Measurements from ENCODE around the gene ANKLE1. TPM values are rescaled to one million over a fixed set of nuclear protein-coding genes. Genes with fewer than 3 reads are reported as not detected.

The ANKLE1 gene
- total RNA-seq, 1 experiment from 2014 or later = 16.5 TPM

- H4K8ac ChIP-seq (replicated peaks; ENCODE audit: insufficient read length, low read depth, low read length) = no peak within 1 kb of the TSS
- no peak within 1 kb of the TSS for H3K56ac ChIP-seq (ENCODE audit: insufficient read length, low read depth, low read length)
- no peak within 1 kb of the TSS for H2BK12ac ChIP-seq (ENCODE audit: insufficient read length, low read depth, low read length)
- peak; percentile 100 for DNase-seq
- Mint-ChIP-seq H3K27ac (peak within 1 kb of the TSS; percentile 89 to 96 (median 89)), H3K36me3 (ENCODE audit: insufficient read depth in 1 of 3, low read depth in 3 of 3) (peaks cover 3 to 7% (median 7%) of the 10 kb centered on the region in 3 experiments; a peak in 6 of 7 replicates), H3K4me1 (peaks cover 30 to 44% of the 10 kb centered on the region in 2 experiments), H3K9me3 (no peaks in the 10 kb centered on the region), H3K4me3 (peak within 1 kb of the TSS; percentile 75 to 97), H3K27me3 (ENCODE audit: low read depth) (no peaks in the 10 kb centered on the region; the same call in 1 of the 2 replicates)
- H3K27me3 ChIP-seq (ENCODE audit: insufficient read depth, low read length) = no peaks in the 10 kb centered on the region
- H2AK5ac ChIP-seq (ENCODE audit: insufficient read length, low read length) = no peak within 1 kb of the TSS
- H2AFZ ChIP-seq (ENCODE audit: low read length) = no peak within 1 kb of the TSS
- H3K18ac ChIP-seq (ENCODE audit: insufficient read length, low read depth, low read length) = peak within 1 kb of the TSS; percentile 2
- peak within 1 kb of the TSS; percentile 76 for H3K4me2 ChIP-seq (ENCODE audit: insufficient read depth, insufficient read length, low read length)
- no peak within 1 kb of the TSS for H3K23ac ChIP-seq (ENCODE audit: insufficient read length, low read depth, low read length)
- H4K20me1 ChIP-seq (ENCODE audit: control insufficient read depth, insufficient read depth, insufficient read length) = no peaks in the 10 kb centered on the region
- no peak within 1 kb of the TSS for H2BK15ac ChIP-seq (ENCODE audit: low read depth, low read length)
- peak; percentile 78 for TF ChIP-seq CTCF (conservative IDR thresholded peaks at IDR 0.05)
- H2BK20ac ChIP-seq (ENCODE audit: low read depth, low read length, poor library complexity, severe bottlenecking) = no peak within 1 kb of the TSS
- H3K9me3 ChIP-seq (ENCODE audit: control insufficient read depth, low read depth, low read length) = no peaks in the 10 kb centered on the region
- H3K4ac ChIP-seq (ENCODE audit: low read depth, low read length) = no peak within 1 kb of the TSS
- peaks cover 3% of the 10 kb centered on the region; the same call in 1 of the 2 replicates for H3K4me1 ChIP-seq (ENCODE audit: insufficient read depth, low read length)
- no peak within 1 kb of the TSS for H4K5ac ChIP-seq (ENCODE audit: insufficient read length, low read depth, low read length)
- peak within 1 kb of the TSS; percentile 61; the same call in 1 of the 2 replicates for H3K14ac ChIP-seq (ENCODE audit: insufficient read depth, low read length)
- peak within 1 kb of the TSS; percentile 66 for H3K9ac ChIP-seq (ENCODE audit: extremely low read depth, insufficient read length, low read length)
- H2BK120ac ChIP-seq (ENCODE audit: low read depth, low read length, poor library complexity, severe bottlenecking) = no peak within 1 kb of the TSS
- peaks cover 4% of the 10 kb centered on the region; the same call in 1 of the 2 replicates for H3K79me2 ChIP-seq (ENCODE audit: insufficient read depth, low read length)
- peaks cover 11% of the 10 kb centered on the region for H3K23me2 ChIP-seq (ENCODE audit: insufficient read length, low read depth, low read length, poor library complexity, severe bottlenecking)
- H3K27ac ChIP-seq (ENCODE audit: insufficient read length, low read depth, low read length) = peak within 1 kb of the TSS; percentile 2
- no peak within 1 kb of the TSS for H3T11ph ChIP-seq (ENCODE audit: low read length)
- no CpG with 5 or more reads among the region's 55 CpGs for WGBS (ENCODE audit: extremely low coverage, insufficient read length, low lambda C conversion rate)
- no peak within 1 kb of the TSS for H4K91ac ChIP-seq (ENCODE audit: insufficient read length, low read depth, low read length)
- no peak within 1 kb of the TSS for H2BK5ac ChIP-seq (ENCODE audit: insufficient read length, low read length)
- H3K79me1 ChIP-seq (ENCODE audit: insufficient read depth, low read depth, low read length, poor library complexity, severe bottlenecking) = peaks cover 2% of the 10 kb centered on the region
These were observed 24.0 kb downstream of the ANKLE1 start, which contains the start of gene MRPL34 for GRCh38 chr19:17305517-17306284. Gene MRPL34, plus strand, starts transcription at chr19:17305872. Its CDS starts 21 bp downstream, at chr19:17305893.

Measured in H9 (cell line).